HG03159 (cell line): ENCODE data around the gene MRPL58.

Experiments used
- ATAC-seq: cut with Tn5 transposase; IDR thresholded peaks from one replicate; pipeline ENCODE4 v1.9.1; 2021; ENCODE audit warnings: mild to moderate bottlenecking, moderate library complexity; ENCODE audit not compliant: unreplicated experiment

The MRPL58 gene

GRCh38 chr17:75046407-75047289 is 34.2 kb downstream of the MRPL58 start, which contains the start of the genes ATP5PD and KCTD2:
TSS of gene ATP5PD (minus strand) at chr17:75046969. CDS start at chr17:75042650, 4,319 bp downstream.
TSS of gene KCTD2 (plus strand) at chr17:75047225. CDS start at chr17:75047251, 26 bp downstream.
- ATAC-seq: peak; percentile 94

GRCh38 chr17:75047398-75048098 is 35.1 kb downstream of the MRPL58 start:
- peak; percentile 3 for ATAC-seq

- no peak for ATAC-seq
Observed at GRCh38 chr17:75048249-75048878, 35.9 kb downstream of the MRPL58 start.

GRCh38 chr17:75049057-75049456 is 36.6 kb downstream of the MRPL58 start:
- no peak for ATAC-seq

GRCh38 chr17:75049706-75050105 is 37.2 kb downstream of the MRPL58 start:
- ATAC-seq: no peak

- no peak for ATAC-seq
Observed at GRCh38 chr17:75051941-75052340, 39.5 kb downstream of the MRPL58 start.

GRCh38 chr17:75059369-75060345 is 47.2 kb downstream of the MRPL58 start:
- no peak for ATAC-seq

- no peak for ATAC-seq
Observed at GRCh38 chr17:75060434-75061054, 48.1 kb downstream of the MRPL58 start.

GRCh38 chr17:75061055-75061438 is 48.6 kb downstream of the MRPL58 start:
- no peak for ATAC-seq

- no peak for ATAC-seq
Observed at GRCh38 chr17:75061618-75062017, 49.1 kb downstream of the MRPL58 start.

GRCh38 chr17:75063201-75063600 is 50.7 kb downstream of the MRPL58 start:
- no peak for ATAC-seq

- ATAC-seq: no peak
Observed at GRCh38 chr17:75063626-75064025, 51.2 kb downstream of the MRPL58 start.

GRCh38 chr17:75064040-75064439 is 51.6 kb downstream of the MRPL58 start:
- no peak for ATAC-seq

- no peak for ATAC-seq
Observed at GRCh38 chr17:75064460-75064859, 52.0 kb downstream of the MRPL58 start.

GRCh38 chr17:75064867-75065561 is 52.5 kb downstream of the MRPL58 start:
- ATAC-seq: no peak

GRCh38 chr17:75065562-75066151 is 53.2 kb downstream of the MRPL58 start:
- ATAC-seq: no peak

- no peak for ATAC-seq
Observed at GRCh38 chr17:75067856-75068255, 55.4 kb downstream of the MRPL58 start.

- ATAC-seq: no peak
Observed at GRCh38 chr17:75068750-75069149, 56.3 kb downstream of the MRPL58 start.

- no peak for ATAC-seq
Observed at GRCh38 chr17:75069783-75070182, 57.3 kb downstream of the MRPL58 start.
